Psoas muscle (tissue), 8 donors: ENCODE results near the gene TMEM94. TPM values are rescaled to one million over a fixed set of nuclear protein-coding genes. Genes with fewer than 3 reads are reported as not detected.

ENCODE experiments used
- ATAC-seq, 4 donors: fragments of 200-7000 bp; cut with Tn5 transposase; one replicate each; pipeline ENCODE4 v1.9.1; 2020; ENCODE audit warnings: moderate library complexity in 3 of 4, mild to moderate bottlenecking in 2 of 4
- DNase-seq, 2 donors: peaks; one replicate each; pipeline ENCODE4 v3.0.0-alpha.2; 2020
- H3K27ac ChIP-seq: fragments of 200-600 bp; one replicate; pipeline ENCODE4 v1.8.0; 2022
- H3K27me3 ChIP-seq, 3 donors: fragments of 200-600 bp in 1 of 3; one replicate each; pipeline versions ENCODE4 v1.6.1 to v1.8.0; 2013 to 2022; ENCODE audit warnings: low read length in 2 of 3, mild to moderate bottlenecking in 2 of 3, moderate library complexity in 1 of 3; ENCODE audit not compliant: insufficient read depth in 3 of 3
- H3K36me3 ChIP-seq, 2 donors: fragments of 200-600 bp in 1 of 2; one replicate each; pipeline versions ENCODE4 v1.6.1 to v1.8.0; 2013 to 2022; ENCODE audit warnings: low read depth in 1 of 2, mild to moderate bottlenecking in 1 of 2, moderate library complexity in 1 of 2; ENCODE audit not compliant: insufficient read depth in 1 of 2
- H3K4me1 ChIP-seq: fragments of 200-600 bp; one replicate; pipeline ENCODE4 v1.8.0; 2022
- H3K4me3 ChIP-seq: fragments of 200-600 bp; one replicate; pipeline ENCODE4 v1.8.0; 2022; ENCODE audit warnings: mild to moderate bottlenecking
- H3K9me3 ChIP-seq: fragments of 200-600 bp; one replicate; pipeline ENCODE4 v1.8.0; 2022
- CTCF ChIP-seq: fragments of 200-600 bp; IDR thresholded peaks from one replicate; pipeline ENCODE4 v1.8.0; 2022; ENCODE audit warnings: antibody characterized with exemption
- WGBS, 3 donors: extraction: QIAGEN DNeasy Blood & Tissue Kit; methylation state at CpG; one replicate each; pipeline versions ENCODE4 v1.1.6 to v1.1.7; 2013; 5-methylcytosine and 5-hydroxymethylcytosine counted together
- intact Hi-C, 2 donors: fragments of 100-400 bp; cut with DNase I; formaldehyde crosslinking; loops; one replicate each; pipeline versions ENCODE4 v1.11.0 to v1.14.2; 2022
- polyA plus RNA-seq, 3 donors: library from polyadenylated mRNA; stranded (reverse); fragments of 200-250 nt; gene quantifications; one replicate each; pipeline ENCODE4 v1.2.3, GENCODE V29; 2013
- total RNA-seq, 4 donors: library from RNA; stranded (reverse); fragmentation: NEBNext Ultra II Directional in 2 of 4; extraction: Animal tissue kit (Norgen Biotek cat#: 25700) in 2 of 4; gene quantifications; one replicate each; pipeline versions ENCODE4 v1.2.1 to v1.2.4, GENCODE V29; 2021 to 2023
- donor health status: healthy with polysubstance abuse.
- donor health status: DM: no; HTN: no; CAD: no; lungs with moderate emphysema.
- donor health status: Bipolar disorder and iron deficiency.
- donor health status: healthy.
- donor health status: DM: yes; HTN: yes; CAD: no.
- donor health status: DM: no; HTN: no; CAD: no.
- donor health status: DM: no; HTN: no; CAD: no.
- donor health status: DM: yes; HTN: yes; CAD: no.

TMEM94 gene
- total and polyA plus RNA-seq, 7 donors, result 18.7 to 64.3 (median 47.5) TPM

- ATAC-seq (peak in 1 of 4 donors; percentile 28), DNase-seq (peak in 1 of 2 donors; percentile 32)
- no peak overlapping the region for H3K4me3 ChIP-seq
- no peak for TF ChIP-seq CTCF
- intact Hi-C loops, result no loop called here
- 39 to 63% (median 45%) methylated on average over 6 of the region's 6 CpGs for WGBS, 3 donors
- no peaks in the 10 kb centered on the region for H3K9me3 ChIP-seq
- H3K27me3 ChIP-seq, result no peaks in the 10 kb centered on the region
- H3K36me3 ChIP-seq, result peaks cover 0 to 5% of the 10 kb centered on the region in 2 donors
- peaks cover 95% of the 10 kb centered on the region for H3K4me1 ChIP-seq
- peak overlapping the region; percentile 89 for H3K27ac ChIP-seq
Measured at GRCh38 chr17:75480281-75480680, 23.8 kb downstream of the TMEM94 start.

- no peak for DNase-seq
- intact Hi-C loops, result no loop called here
- no peak for TF ChIP-seq CTCF
- H3K36me3 ChIP-seq, result no peaks in the 10 kb centered on the region
- H3K27ac ChIP-seq, result peak overlapping the region; percentile 89
- no peak overlapping the region for H3K4me3 ChIP-seq
- no peaks in the 10 kb centered on the region for H3K9me3 ChIP-seq
- WGBS, 3 donors, result 73 to 87% (median 75%) methylated on average over 13 of the region's 13 CpGs
- no peaks in the 10 kb centered on the region for H3K27me3 ChIP-seq
- peaks cover 95% of the 10 kb centered on the region for H3K4me1 ChIP-seq
- ATAC-seq, result no peak
Measured at GRCh38 chr17:75481194-75482068, 25.0 kb downstream of the TMEM94 start.

GRCh38 chr17:75482098-75482942 is 25.9 kb downstream of the TMEM94 start:
- Histone ChIP-seq H3K36me3 (no peaks in the 10 kb centered on the region), H3K9me3 (no peaks in the 10 kb centered on the region), H3K27me3 (no peaks in the 10 kb centered on the region), H3K27ac (peak overlapping the region; percentile 89), H3K4me1 (peaks cover 93% of the 10 kb centered on the region), H3K4me3 (no peak overlapping the region)
- intact Hi-C loops, result no loop called here
- 73 to 88% (median 74%) methylated on average over 16 of the region's 16 CpGs for WGBS, 3 donors
- ATAC-seq, result no peak
- no peak for TF ChIP-seq CTCF
- DNase-seq, result no peak

- ATAC-seq (no peak), DNase-seq (peak; percentile 10 to 50)
- intact Hi-C loops, result loop anchor here in 1 of 2 donors (2.0 kb wide), 1 partner anchor 27 kb away; no protein-coding TSS in a partner anchor
- Histone ChIP-seq H3K4me1 (peaks cover 98% of the 10 kb centered on the region), H3K27ac (peak overlapping the region; percentile 61), H3K27me3 (no peaks in the 10 kb centered on the region), H3K36me3 (no peaks in the 10 kb centered on the region), H3K9me3 (no peaks in the 10 kb centered on the region), H3K4me3 (no peak overlapping the region)
- no peak for TF ChIP-seq CTCF
- 79 to 95% (median 80%) methylated on average over 10 to 12 of the region's 12 CpGs for whole genome bisulfite sequencing, 3 donors
Measured at GRCh38 chr17:75485688-75486087, 29.3 kb downstream of the TMEM94 start.
